Choroid plexus epithelial cell (primary cell): ENCODE data around the gene BCAS3.

Source experiments
- DNase-seq: peaks from one replicate; pipeline ENCODE4 v3.0.0-alpha.2; 2010; ENCODE audit warnings: low read depth
- H3K4me3 ChIP-seq: 2 replicates; pipeline ENCODE4 v1.5.1; 2011; ENCODE audit warnings: low read depth, mild to moderate bottlenecking, control low read depth, low read length, moderate library complexity
- CTCF ChIP-seq: conservative IDR thresholded peaks from 2 replicates; pipeline ENCODE4 v1.5.1; 2011; ENCODE audit warnings: low read depth, mild to moderate bottlenecking, control low read depth, inconsistent platforms, low read length, moderate library complexity

Gene BCAS3

GRCh38 chr17:61011251-61011650 lies 333.6 kb downstream of the BCAS3 start:
- no peak for TF ChIP-seq CTCF
- no peak overlapping the region for H3K4me3 ChIP-seq
- no peak for DNase-seq

GRCh38 chr17:61015966-61016365 lies 338.3 kb downstream of the BCAS3 start:
- H3K4me3 ChIP-seq: no peak overlapping the region
- no peak for DNase-seq
- TF ChIP-seq CTCF: no peak

GRCh38 chr17:61017317-61018006 lies 339.8 kb downstream of the BCAS3 start:
- no peak for DNase-seq
- H3K4me3 ChIP-seq: no peak overlapping the region
- TF ChIP-seq CTCF: no peak

- no peak overlapping the region for H3K4me3 ChIP-seq
- DNase-seq: no peak
- no peak for TF ChIP-seq CTCF
These were observed 341.3 kb downstream of the BCAS3 start for GRCh38 chr17:61018938-61019337.

- no peak for TF ChIP-seq CTCF
- no peak for DNase-seq
- H3K4me3 ChIP-seq: no peak overlapping the region
These were observed 346.3 kb downstream of the BCAS3 start for GRCh38 chr17:61023996-61024395.

GRCh38 chr17:61026818-61027217 lies 349.2 kb downstream of the BCAS3 start:
- DNase-seq: no peak
- no peak for TF ChIP-seq CTCF
- H3K4me3 ChIP-seq: no peak overlapping the region

- DNase-seq: no peak
- TF ChIP-seq CTCF: no peak
- no peak overlapping the region for H3K4me3 ChIP-seq
These were observed 351.5 kb downstream of the BCAS3 start for GRCh38 chr17:61029181-61029580.
